ENCODE data around the gene PDE4B. TPM values are rescaled to one million over a fixed set of nuclear protein-coding genes. Genes with fewer than 3 reads are reported as not detected.

PDE4B gene
- total RNA-seq, 1 donor from 2014 or later = 23.9 TPM

DNA sequence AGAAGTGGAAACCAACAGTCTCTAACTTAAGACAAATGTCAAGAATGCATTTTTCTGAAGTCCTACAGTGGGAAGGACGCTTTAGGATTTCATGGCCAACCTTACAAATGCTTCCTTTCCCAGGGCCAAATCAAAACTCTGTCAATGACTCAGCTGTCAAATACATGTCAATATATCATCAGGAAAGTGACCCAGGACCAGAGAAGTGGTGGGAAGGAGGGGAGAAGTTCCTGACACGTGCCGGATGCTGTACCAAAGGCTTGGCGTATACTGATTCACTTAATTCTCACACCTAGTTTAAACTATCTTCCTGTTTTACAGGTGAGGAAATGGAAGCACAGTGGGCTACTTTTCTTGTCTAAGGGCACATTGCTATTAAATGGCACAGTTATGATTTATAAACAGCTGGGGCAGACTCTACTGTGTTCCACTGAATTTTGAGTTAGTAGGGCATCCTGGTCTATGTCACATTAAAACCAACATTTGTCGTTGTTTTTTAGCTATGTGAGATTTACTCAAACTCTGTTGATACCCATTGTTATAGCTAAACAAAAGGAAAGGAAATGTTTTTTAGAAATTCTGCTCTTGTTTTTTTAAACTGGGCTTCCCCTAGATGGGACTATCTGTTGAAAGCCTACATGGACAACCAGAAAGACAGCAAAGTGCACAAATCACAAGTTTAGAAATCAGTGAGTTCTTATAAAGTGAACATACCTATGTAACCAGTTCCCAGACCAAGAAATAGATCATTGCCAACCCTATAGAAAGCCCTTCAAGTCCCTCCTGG is 533.1 kb downstream of the PDE4B start:
- DNase-seq (ENCODE audit: low spot score) (no peak), ATAC-seq (no peak)
- intact Hi-C loops (cut with DNase I) = no loop called here

DNA sequence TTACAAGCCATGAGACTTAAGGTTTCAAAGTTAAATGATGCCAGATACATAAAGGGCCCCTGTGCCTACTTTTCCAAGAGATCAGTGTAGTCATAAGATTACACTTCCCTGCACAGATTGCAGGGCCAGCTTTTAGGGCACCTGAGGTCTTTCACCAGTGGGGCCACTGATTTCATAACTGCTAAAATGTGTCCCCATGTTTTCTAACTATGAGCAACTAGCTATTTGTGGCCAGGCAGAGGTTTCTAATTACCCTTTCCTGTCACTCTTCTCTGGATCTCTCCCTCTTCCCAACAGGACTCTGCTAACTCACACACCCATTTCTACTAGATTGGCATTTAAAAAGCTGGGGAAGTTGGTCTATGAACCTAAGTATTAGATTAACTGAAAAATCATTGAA is 534.2 kb downstream of the PDE4B start:
- intact Hi-C loops (cut with DNase I) = loop anchor here (1.0 kb wide), 1 partner anchor 21 kb away; no protein-coding TSS in a partner anchor
- no peak for ATAC-seq
- no peak for DNase-seq (ENCODE audit: low spot score)

DNA sequence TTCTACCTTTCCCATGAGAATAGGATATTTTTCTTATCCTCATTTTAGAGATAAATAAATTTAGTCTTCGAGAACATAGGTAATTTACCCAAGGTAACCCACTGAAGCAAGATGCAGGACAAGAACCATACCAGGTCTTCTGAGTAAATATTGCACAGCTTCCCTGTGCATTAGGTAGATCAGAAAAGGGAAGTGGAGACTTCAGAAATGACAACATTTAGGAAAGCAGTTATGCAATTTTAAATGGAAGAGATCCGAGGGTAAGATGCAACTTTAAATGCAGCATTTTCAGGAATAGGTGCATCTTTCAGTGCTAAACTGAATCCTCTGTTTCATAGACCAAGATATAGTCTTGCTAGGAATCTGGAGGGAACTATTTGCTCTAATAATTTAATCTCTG is 534.9 kb downstream of the PDE4B start:
- DNase-seq (ENCODE audit: low spot score) (no peak), ATAC-seq (no peak)
- intact Hi-C loops (cut with DNase I) = loop anchor here (1.0 kb wide), 1 partner anchor 21 kb away; no protein-coding TSS in a partner anchor

DNA sequence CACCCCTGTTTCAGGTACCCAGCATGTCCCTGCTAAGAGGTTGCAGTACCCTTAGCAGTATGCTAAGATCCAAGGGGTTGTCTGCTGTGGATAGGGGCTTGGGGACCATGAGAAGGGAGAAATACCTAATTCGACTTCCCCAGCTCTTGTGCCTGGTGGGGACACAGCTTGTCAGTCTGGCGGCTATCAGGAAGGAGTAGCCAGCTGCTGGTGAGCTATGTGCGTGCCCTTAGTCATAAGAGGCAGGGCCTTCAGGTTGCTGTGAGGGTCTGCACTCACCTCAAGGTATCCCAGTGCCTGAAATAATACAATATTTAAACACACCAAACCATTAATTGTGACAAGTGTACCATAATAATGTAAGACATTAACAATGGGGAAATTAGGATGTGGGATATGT is 536.2 kb downstream of the PDE4B start:
- intact Hi-C loops (cut with DNase I) = no loop called here
- DNase-seq (ENCODE audit: low spot score) = no peak

DNA sequence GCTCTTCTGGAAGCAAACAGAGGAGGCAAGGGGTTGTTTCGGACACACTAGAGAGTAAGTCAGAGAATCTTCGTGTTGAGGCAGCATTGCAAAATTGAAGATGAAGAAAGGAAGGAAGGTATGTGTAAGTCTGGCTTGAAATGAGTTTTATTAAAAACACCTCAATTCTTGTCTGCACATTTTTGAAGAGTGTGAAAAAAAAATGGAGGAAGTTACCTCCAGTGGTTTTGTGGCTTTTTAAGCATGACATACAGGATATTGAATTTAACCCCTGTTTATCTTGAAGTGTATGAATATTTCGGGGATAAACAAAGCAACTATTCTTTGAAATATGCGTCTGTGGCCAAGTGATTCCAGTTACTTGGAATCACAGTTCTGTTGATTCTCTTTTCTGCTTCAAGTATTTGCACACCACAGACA is 538.0 kb downstream of the PDE4B start:
- no peak for ATAC-seq
- intact Hi-C loops (cut with DNase I) = no loop called here
- no peak for DNase-seq (ENCODE audit: low spot score)

More for the DNA sequence above, 536.2 kb downstream of the PDE4B start:
- ATAC-seq = no peak

DNA sequence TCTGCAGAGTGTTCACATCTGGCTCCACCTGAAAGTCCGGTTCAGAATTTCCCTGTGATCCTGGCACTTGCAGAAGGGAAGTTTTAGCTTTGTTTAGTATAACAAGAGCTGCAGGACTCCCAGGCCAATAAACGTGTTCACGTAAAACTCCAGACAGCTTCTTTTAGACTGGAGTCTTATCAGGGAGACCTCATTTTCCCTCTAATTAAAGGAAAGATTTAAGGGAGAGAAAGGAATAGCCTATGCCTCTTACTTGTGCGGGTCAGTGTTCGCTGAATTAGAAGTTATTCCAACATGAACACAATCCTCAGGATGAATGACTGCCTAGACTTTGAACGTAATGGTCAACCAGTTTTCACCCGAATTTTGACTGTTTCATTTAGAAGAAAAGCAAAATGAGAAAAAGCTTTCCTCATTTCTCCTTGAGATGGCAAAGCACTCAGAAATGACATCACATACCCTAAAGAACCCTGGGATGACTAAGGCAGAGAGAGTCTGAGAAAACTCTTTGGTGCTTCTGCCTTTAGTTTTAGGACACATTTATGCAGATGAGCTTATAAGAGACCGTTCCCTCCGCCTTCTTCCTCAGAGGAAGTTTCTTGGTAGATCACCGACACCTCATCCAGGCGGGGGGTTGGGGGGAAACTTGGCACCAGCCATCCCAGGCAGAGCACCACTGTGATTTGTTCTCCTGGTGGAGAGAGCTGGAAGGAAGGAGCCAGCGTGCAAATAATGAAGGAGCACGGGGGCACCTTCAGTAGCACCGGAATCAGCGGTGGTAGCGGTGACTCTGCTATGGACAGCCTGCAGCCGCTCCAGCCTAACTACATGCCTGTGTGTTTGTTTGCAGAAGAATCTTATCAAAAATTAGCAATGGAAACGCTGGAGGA is 539.2 kb downstream of the PDE4B start:
- DNase-seq (ENCODE audit: low spot score) (peak; percentile 75), ATAC-seq (peak; percentile 63)
- intact Hi-C loops (cut with DNase I) = no loop called here

DNA sequence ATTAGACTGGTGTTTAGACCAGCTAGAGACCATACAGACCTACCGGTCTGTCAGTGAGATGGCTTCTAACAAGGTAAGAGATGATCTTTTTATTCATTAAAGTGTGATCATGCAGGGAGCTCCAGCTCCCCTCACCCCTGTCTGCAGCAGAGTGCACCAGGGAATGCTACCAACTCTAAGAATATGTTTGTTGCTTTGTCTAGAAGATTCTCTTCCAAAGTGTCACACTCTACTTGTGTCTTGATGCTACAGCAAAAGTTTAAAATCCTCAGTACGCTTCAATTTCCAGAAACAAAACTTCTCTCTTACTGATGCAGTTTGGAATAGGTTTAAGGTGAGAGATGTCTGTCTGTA is 539.8 kb downstream of the PDE4B start:
- DNase-seq (ENCODE audit: low spot score) (no peak), ATAC-seq (peak; percentile 5)
- intact Hi-C loops (cut with DNase I) = no loop called here

DNA sequence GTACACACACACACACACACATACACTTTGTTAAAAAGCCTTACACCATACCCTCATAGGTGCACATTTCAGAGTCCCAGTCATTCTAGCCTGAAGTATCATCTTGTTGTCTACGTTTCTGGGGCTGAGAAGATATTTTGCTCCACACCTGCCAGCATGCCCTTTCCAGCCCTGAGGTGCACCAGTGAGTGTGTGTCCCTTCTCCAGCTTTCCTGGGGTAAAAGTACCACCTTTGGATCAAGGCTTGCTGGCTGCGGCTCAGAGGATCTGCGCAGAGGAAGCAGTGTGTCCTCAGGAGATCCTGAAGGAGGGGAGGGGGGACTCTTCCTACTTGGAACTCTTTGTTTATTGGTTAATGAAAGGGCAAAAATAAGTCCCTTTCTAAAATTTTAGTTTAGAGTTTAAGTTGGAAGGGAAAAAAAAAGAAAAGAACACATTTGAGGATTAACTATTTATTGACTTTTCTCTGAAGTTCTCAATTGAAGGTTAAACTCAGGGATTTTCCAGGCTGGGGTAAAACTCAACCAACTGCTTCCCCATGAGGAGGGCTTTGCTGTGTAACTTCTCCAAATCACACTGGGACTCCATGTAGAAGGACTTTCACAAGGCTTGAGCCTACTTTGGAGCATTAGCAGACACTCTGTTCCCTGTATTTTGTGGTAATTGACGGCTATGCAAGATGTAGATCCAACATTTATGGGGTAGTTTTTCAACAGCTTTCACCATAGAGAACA is 540.9 kb downstream of the PDE4B start:
- peak; percentile 61 for ATAC-seq
- intact Hi-C loops (cut with DNase I) = no loop called here
- DNase-seq (ENCODE audit: low spot score) = peak; percentile 67

DNA sequence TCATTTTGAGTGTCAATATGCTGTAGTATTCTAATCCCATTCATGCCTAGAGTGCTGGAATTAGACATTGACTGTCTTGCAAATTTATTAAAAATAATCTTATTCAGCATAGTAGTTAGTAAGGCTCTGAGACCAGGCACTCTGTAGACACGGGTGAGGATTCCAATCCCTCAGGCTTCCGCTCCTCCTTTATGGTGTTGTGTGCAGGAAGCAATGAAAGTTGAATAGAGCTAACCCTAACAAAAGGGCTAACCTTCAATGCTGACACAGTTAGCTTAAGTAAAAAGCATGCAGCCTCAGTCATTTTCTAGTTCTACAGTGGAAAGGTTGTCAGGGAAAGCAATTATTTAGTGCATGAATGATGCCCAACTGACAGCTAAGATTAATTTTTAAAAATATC is 541.6 kb downstream of the PDE4B start:
- intact Hi-C loops (cut with DNase I) = no loop called here
- DNase-seq (ENCODE audit: low spot score) (no peak), ATAC-seq (no peak)

DNA sequence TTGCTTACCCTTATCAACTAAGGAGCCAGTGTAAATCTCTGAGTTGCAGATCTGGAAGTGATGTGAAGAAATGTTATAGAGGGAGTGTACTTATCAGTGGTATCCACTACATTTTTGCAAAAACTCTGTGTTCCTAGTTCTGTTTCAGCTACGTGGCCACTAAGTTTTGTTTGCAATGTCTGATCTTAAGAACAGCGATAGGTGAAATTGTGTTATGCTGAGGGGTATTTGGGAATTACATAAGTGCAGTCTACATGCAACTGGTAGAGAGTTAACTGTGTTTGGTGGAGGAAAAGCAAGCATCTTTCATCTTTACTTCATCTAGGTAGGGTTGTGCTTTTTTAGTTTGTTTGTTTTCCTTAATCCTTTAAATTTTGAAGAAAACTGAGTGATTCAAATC is 542.4 kb downstream of the PDE4B start:
- DNase-seq (ENCODE audit: low spot score) (no peak), ATAC-seq (no peak)
- intact Hi-C loops (cut with DNase I) = no loop called here

DNA sequence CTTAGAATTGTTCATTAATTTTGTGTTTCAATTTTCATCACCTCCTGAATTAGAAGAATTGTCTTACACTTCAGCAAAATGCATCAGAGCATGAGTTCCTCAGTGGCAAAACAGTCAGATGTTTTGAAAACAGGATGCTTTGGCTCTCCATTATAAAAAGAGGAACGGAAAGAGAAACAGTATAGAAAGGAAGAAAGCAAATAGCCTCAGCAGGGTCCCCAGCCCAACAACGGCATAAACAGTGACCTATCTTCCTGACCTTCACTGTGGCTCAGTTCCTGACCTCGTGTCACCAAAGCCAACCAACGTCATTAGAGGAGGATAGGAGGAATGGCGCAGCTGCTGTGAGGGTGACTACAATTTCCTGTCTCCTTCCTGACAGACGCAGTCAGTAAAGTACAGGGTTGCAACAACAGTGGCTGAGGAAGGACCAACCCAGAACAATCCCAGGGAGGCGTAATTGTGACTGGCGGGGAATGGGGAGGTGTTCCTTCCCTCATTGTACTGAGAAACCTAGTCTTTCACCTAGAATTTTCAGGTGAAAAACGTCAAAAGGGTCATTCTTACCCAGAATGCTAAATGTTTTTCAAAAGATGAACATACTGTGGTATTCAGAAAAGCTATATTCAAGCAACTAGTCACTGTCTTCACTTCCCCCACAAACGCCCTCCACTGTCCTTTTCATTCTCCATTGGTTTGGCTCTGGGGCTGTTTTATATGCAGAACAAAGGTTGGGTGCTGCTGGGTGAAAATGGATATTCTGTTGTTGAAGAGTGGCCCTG is 543.4 kb downstream of the PDE4B start:
- DNase-seq (ENCODE audit: low spot score) (peak; percentile 75), ATAC-seq (peak; percentile 87)
- intact Hi-C loops (cut with DNase I) = no loop called here

DNA sequence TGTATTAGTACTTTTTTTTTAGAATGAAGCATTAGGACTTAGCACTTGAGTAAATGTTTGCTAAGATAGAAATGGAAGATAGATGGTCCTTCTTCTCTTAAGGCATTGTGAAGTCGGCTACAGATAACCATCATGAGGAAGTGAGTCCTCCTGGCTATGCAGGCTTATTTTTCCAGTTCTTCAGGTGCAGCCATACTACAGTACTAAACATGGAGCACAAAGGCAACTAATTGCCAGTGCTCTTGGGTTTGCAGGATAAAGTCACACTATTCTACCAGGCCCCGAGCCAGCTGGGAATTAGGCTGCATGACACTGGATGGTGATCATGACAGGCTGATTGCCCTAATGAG is 543.9 kb downstream of the PDE4B start:
- ATAC-seq (no peak), DNase-seq (ENCODE audit: low spot score) (no peak)
- intact Hi-C loops (cut with DNase I) = no loop called here

DNA sequence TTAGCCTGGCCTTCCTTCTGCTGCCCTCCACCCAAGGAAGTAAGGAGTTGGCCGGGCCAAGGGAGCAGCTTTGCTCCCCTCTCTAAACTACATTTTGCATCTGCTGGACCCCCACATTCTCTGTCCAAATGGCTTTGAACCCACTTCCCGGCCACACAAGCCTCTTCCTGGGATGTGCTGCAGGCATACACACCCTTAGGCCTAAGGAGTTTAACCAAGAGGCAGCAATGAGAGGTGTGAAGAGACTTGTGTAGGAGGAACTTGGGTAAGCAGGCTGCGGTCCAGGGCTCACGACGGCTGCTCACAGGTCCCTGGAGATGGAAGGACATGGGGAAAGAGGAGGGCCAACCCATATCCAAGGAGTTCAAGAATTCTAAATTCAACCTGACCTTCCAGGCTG is 544.6 kb downstream of the PDE4B start:
- ATAC-seq (no peak), DNase-seq (ENCODE audit: low spot score) (no peak)
- intact Hi-C loops (cut with DNase I) = no loop called here

DNA sequence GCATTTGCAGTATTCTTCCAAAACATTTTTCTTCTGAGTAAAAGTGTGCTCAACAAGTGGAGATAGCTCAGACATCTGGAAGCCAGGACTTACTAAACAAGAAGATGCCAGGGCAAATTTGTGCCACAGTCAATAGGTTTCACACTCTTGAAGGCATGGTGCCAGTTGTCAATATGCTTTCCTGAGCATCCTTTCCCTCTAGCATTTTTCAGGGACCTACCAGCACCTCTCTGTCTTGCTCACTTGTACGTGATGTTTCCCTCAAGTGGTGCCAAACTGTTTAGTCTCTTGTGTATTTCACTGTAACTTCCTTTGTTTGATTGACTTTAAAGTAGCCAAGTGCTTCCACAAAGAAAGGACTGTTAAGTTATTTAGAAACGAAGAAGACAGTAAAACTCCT is 547.2 kb downstream of the PDE4B start:
- no peak for DNase-seq (ENCODE audit: low spot score)
- peak; percentile 67 for ATAC-seq
- intact Hi-C loops (cut with DNase I) = no loop called here

DNA sequence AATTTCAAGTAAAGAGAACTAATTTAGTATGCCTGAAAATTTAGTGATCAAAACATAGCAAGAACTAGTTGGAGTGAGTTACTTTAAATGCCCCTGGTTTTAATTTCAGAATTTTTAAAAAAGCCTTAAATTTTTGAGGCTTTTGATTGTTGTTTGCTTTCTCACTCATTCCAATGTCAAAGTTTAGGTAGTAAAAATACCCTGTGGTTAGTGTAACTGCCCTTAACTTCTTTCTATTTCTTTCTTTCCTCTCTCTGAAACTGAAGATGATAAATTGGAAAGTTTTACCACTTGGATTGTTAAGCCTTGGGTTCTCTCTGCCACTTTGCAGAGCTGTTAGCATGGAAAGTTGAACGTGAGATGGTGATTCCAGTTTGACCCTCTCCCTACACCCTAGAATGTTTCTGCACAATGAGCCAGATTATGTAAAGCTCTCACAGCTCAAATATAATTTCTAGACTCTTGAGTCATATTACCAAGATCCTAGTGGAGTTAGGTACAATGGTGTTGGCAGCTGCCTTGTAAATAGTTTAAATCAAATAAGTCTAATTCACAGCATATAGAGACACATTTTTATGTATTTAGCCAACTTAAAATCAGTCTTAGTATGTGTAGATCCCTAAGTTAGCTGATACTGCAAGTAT is 548.9 kb downstream of the PDE4B start:
- ATAC-seq (no peak), DNase-seq (ENCODE audit: low spot score) (no peak)
- intact Hi-C loops (cut with DNase I) = no loop called here

DNA sequence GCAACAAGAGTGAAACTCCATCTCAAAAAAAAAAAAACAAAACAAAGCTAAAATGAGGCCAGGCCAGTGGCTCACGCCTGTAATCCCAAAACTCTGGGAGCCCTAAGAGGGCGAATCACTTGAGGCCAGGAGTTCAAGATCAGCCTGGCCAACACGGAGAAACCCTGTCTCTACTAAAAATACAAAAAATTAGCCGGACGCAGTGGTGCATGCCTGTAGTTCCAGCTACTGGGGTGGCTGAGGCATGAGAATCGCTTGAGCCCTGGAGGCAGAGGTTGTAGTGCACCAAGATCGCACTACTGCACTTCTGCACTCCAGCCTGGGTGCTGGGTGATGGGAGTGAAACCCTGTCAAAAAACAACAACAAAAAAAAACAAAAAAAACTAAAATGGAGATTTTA is 550.0 kb downstream of the PDE4B start:
- intact Hi-C loops (cut with DNase I) = no loop called here
- ATAC-seq (no peak), DNase-seq (ENCODE audit: low spot score) (no peak)

DNA sequence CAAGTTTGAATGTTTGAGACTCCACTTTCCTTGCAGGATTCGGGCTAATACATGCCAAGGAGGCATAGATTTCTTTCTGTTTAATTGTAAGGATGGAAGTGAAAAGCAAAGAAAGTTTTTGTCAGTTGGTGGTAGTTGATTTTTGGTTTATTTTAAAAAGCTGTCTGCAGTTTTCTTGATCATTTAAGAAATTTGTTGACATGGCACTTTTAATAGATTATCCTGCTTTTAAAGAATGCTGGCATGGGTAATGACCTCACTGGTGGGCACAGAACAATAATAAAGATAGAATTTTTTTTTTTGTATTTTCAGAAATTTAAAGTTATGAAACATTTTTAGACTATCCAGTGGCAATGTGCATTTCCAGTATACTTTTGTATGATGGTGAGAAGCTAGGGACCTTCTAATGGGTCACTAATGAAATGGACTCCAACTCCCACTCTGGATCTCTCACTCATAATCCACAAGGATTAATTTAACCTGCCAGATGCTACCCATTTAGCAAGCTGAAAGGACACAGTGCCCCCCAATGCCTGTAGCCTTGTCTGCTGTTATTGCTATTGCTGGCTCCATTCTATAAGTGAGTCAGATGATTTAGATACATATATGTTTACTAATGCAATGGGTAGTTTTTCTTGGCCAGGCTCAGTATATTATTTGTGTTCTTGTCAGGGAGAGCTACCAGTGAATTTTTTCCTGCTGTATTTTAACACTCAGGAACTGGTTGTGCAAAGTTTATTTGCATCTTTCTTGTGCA is 551.1 kb downstream of the PDE4B start:
- no peak for DNase-seq (ENCODE audit: low spot score)
- ATAC-seq = no peak
- intact Hi-C loops (cut with DNase I) = no loop called here

Data from sciatic nerve (tissue), 2 donors.